Measurements from ENCODE around the gene NIPAL3. TPM values are rescaled to one million over a fixed set of nuclear protein-coding genes. Genes with fewer than 3 reads are reported as not detected.
A peak's percentile ranks its signal among the peaks of the same experiment; 100 is the strongest.

The NIPAL3 gene
- polyA plus RNA-seq, 1 donor (not counting 4 experiments of a cell fraction or from before 2014, with no cell fraction given): 30.5 TPM

DNA sequence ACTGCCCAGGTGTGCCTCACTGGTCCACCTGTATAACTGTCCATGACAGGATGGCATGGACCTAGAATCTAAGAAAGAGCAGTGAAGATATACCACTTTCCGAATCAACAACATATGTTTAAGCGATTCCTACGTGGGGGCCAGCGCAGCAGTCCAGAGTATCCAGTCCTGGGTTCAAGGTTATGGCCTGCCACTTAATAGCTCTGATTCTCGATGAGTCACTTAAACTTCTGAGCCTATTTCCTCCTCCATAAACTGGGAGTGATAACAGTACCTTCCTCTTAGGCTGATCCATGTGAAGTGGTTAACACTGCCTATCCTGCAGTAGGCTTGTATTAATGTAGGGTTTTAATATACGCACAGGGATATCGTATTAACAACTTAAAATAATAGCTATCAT is 4.9 kb upstream of the NIPAL3 start:
- H3K27ac ChIP-seq (ENCODE audit: control insufficient read depth, insufficient read depth, low read length): peak overlapping the region; percentile 92
- H2AFZ ChIP-seq (ENCODE audit: control insufficient read depth, low read length): no peak overlapping the region
- dilution Hi-C loops (cut with MboI; ENCODE audit: extremely low pct_ligation_motif_present, low sequenced_read_pairs): no loop called here
- H3K9ac ChIP-seq (ENCODE audit: control insufficient read depth, extremely low read depth, insufficient read depth, low read length): no peak overlapping the region
- peaks cover 17% of the 10 kb centered on the region for H3K79me2 ChIP-seq (ENCODE audit: control insufficient read depth, insufficient read depth, low read length)
- peaks cover 0 to 5% of the 10 kb centered on the region in 2 experiments for H3K36me3 ChIP-seq (ENCODE audit: control insufficient read depth in 2 of 2, extremely low read depth in 1 of 2, insufficient read depth in 2 of 2, low read length in 2 of 2)
- no peak overlapping the region for H3K4me2 ChIP-seq (ENCODE audit: control insufficient read depth, extremely low read depth, insufficient read depth, low read depth, low read length)
- peaks cover 42% of the 10 kb centered on the region for H3K4me1 ChIP-seq (ENCODE audit: control insufficient read depth, extremely low read depth, insufficient read depth, low read length)
- no peaks in the 10 kb centered on the region for H3K27me3 ChIP-seq (ENCODE audit: control insufficient read depth, extremely low read depth, insufficient read depth, low read length)
- H3K9me1 ChIP-seq (ENCODE audit: control insufficient read depth, extremely low read depth, insufficient read depth, low read length): peaks cover 2% of the 10 kb centered on the region
- peaks cover 2% of the 10 kb centered on the region for H3K9me3 ChIP-seq (ENCODE audit: control insufficient read depth, low read depth, low read length)
- H3K4me3 ChIP-seq (ENCODE audit: control insufficient read depth in 2 of 3, extremely low read depth in 1 of 3, insufficient read depth in 2 of 3, low read depth in 1 of 3, low read length in 3 of 3): no peak overlapping the region
- DNase-seq (ENCODE audit: low read depth, low spot score) (no peak), FAIRE-seq (no peak)
- TF ChIP-seq EZH2 (IDR thresholded peaks at IDR 0.05; ENCODE audit: low read length) (no peak), CTCF (optimal IDR thresholded peaks at IDR 0.05 in 1 of 3, IDR thresholded peaks at IDR 0.05 in 1 of 3, conservative IDR thresholded peaks at IDR 0.05 in 1 of 3; ENCODE audit: extremely low read depth in 1 of 3, insufficient read depth in 2 of 3, low read length in 3 of 3) (no peak)
- H4K20me1 ChIP-seq (ENCODE audit: control insufficient read depth, extremely low read depth, insufficient read depth, low read length): no peaks in the 10 kb centered on the region

GRCh38 chr1:24411963-24412362 is 3.6 kb upstream of the NIPAL3 start:
- peak overlapping the region in 2 of 3 experiments; percentile 79 to 91 for H3K4me3 ChIP-seq (ENCODE audit: control insufficient read depth in 2 of 3, extremely low read depth in 1 of 3, insufficient read depth in 2 of 3, low read depth in 1 of 3, low read length in 3 of 3)
- FAIRE-seq: peak; percentile 39
- H3K27ac ChIP-seq (ENCODE audit: control insufficient read depth, insufficient read depth, low read length): peak overlapping the region; percentile 92
- peaks cover 2% of the 10 kb centered on the region for H3K9me1 ChIP-seq (ENCODE audit: control insufficient read depth, extremely low read depth, insufficient read depth, low read length)
- peaks cover 0 to 5% of the 10 kb centered on the region in 2 experiments for H3K36me3 ChIP-seq (ENCODE audit: control insufficient read depth in 2 of 2, extremely low read depth in 1 of 2, insufficient read depth in 2 of 2, low read length in 2 of 2)
- no peak for DNase-seq (ENCODE audit: low read depth, low spot score)
- dilution Hi-C loops (cut with MboI; ENCODE audit: extremely low pct_ligation_motif_present, low sequenced_read_pairs): no loop called here
- no peaks in the 10 kb centered on the region for H4K20me1 ChIP-seq (ENCODE audit: control insufficient read depth, extremely low read depth, insufficient read depth, low read length)
- peak overlapping the region; percentile 75 for H3K4me2 ChIP-seq (ENCODE audit: control insufficient read depth, extremely low read depth, insufficient read depth, low read depth, low read length)
- H2AFZ ChIP-seq (ENCODE audit: control insufficient read depth, low read length): no peak overlapping the region
- H3K9ac ChIP-seq (ENCODE audit: control insufficient read depth, extremely low read depth, insufficient read depth, low read length): peak overlapping the region; percentile 94
- TF ChIP-seq CTCF (optimal IDR thresholded peaks at IDR 0.05 in 1 of 3, IDR thresholded peaks at IDR 0.05 in 1 of 3, conservative IDR thresholded peaks at IDR 0.05 in 1 of 3; ENCODE audit: extremely low read depth in 1 of 3, insufficient read depth in 2 of 3, low read length in 3 of 3): no peak
- TF ChIP-seq EZH2 (IDR thresholded peaks at IDR 0.05; ENCODE audit: low read length): no peak
- H3K79me2 ChIP-seq (ENCODE audit: control insufficient read depth, insufficient read depth, low read length): peaks cover 24% of the 10 kb centered on the region
- no peaks in the 10 kb centered on the region for H3K27me3 ChIP-seq (ENCODE audit: control insufficient read depth, extremely low read depth, insufficient read depth, low read length)
- H3K4me1 ChIP-seq (ENCODE audit: control insufficient read depth, extremely low read depth, insufficient read depth, low read length): peaks cover 50% of the 10 kb centered on the region
- H3K9me3 ChIP-seq (ENCODE audit: control insufficient read depth, low read depth, low read length): peaks cover 2% of the 10 kb centered on the region

Measured in keratinocyte (primary cell).